Measurements from ENCODE around the gene TCAF2.
A peak's percentile ranks its signal among the peaks of the same experiment; 100 is the strongest.
"Not testable (repeated sequence)": the region's sequence is repeated elsewhere in the genome, so short reads cannot be mapped to it uniquely, and the experiment has no call there.

The TCAF2 gene

DNA sequence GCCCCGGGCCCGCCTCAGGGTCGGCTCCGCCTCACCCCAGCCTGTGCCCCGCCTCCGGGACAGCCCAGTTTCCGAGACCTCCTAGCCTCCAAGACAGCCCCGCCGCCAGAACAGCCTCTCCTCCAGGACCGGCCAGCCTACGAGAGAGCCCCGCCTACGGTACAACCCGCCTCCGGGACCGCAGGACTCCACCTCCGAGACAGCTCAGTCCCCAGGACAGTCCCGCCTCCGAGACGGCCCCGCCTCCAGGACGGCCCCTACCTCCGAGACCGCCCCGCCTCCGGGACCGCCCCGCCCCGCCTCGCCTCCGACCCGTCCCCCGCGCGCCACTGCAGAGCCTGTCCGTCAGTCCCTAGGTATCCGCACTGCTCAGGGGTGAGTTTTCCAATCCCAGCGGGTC lies at the start of gene TCAF2:
TCAF2 (plus strand) TSS at position 329 of the 400 bp plus-strand sequence.
- ATAC-seq: peak; percentile 90

DNA sequence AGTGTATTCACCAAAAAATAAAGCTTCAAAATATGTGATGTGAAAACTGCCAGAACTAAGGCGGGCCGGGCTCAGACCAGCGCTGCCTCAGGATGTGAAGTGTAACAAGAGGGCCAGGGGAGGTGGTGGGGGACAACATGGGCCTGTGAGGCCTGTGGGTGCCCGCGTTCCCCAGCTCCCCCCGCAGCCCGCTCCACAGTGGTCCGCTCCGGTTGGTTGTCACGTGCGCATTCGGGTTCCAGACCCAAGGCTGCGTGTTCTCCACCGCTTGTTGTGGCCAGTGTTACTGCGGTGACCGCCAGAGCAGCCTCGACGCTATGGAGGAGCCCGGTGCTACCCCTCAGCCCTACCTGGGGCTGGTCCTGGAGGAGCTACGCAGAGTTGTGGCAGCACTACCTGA lies 49.3 kb upstream of the TCAF2 start, which contains the start of gene CTAGE15:
CTAGE15 (plus strand) TSS at position 301 of the 400 bp plus-strand sequence; CDS start at position 318, 17 bp downstream.
- ATAC-seq: not testable (repeated sequence)

DNA sequence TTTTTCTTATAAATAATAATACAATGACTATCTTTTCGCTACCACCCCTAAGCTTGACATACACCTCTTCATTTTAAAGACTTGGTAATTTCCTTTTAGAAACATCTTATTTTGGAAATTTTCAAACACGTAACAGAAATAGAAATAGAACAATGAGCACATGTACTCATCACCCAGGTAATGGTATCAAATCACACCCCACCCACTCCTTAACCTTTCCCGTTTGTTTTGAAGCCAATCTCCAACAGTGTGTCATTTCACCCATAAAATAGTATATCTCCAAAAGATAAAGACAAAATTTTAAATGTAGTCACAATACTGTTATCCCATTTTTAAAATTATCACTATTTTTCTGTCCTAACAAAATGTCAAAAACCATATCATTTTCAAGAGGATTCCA lies 32.6 kb upstream of the TCAF2 start:
- not testable (repeated sequence) for ATAC-seq

DNA sequence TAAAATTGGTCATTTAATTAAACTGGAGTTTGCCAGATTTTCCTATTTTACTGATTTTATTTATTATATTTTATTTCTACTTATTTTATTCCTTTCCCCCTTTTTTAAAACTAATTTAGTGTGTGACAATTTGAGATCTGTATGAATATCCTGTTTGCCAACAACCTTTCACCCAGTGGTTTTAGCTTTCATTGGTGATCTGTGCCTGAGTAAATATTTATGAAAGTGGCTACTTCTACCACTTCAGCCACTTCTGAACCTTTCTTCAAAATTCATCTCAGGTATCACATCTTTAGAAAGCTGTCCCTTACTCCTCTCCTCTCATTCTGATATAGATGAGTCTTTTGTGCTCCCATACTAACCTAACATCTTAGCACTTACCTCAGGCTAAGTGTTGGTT lies 30.9 kb upstream of the TCAF2 start:
- ATAC-seq: not testable (repeated sequence)

DNA sequence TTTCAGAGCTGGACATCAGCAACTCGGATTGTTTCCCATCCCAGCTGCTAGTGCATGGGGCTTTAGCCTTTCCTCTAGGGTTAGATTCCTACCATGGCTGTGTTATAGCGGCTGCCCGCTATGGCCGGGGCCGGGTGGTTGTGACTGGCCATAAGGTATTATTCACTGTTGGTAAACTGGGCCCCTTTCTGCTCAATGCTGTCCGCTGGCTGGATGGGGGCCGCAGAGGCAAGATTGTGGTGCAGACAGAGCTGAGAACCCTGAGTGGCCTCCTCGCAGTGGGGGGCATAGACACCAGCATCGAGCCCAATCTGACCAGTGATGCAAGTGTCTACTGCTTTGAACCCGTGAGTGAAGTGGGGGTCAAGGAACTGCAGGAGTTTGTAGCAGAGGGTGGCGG lies 22.7 kb upstream of the TCAF2 start:
- peak; percentile 21; the same call in 2 of the 3 replicates for ATAC-seq

DNA sequence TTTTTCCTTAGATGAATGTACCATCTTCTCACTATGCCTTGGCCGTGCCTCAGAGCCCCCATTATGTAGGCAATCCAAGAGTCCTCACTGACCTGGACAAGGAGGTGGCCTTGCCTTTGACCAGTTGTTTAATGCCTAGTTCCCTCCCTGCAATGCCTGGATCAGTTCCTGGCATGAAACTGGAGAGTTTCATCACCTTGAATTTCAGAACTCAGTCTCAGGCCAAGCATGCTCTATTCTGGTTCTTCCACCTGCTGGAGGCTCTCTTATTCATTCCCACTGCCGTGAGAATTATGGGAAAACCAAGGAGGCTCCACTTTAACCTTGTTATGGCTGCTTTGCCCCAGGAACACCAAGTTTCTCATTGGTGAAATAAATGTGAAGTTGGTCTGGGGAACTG lies 17.2 kb upstream of the TCAF2 start:
- not testable (repeated sequence) for ATAC-seq

DNA sequence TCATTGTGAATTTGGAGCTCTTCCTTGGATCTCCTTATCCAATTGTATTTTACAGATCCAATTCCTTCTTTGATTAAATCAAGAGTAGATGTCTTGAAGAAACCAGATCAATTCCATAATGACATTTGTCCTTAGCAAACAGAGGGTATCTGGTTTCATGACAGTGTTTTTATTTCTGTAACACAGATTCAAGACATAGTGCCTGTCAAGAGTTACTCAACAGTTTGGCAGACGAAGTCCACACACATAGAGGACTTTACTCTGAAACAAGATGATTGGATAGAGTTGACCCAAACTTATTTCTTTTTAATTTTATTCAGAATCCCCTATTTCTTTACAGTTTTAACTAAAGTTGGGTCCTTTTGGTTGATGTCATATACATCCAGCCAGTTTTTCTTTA lies 14.7 kb upstream of the TCAF2 start:
- ATAC-seq: not testable (repeated sequence)

DNA sequence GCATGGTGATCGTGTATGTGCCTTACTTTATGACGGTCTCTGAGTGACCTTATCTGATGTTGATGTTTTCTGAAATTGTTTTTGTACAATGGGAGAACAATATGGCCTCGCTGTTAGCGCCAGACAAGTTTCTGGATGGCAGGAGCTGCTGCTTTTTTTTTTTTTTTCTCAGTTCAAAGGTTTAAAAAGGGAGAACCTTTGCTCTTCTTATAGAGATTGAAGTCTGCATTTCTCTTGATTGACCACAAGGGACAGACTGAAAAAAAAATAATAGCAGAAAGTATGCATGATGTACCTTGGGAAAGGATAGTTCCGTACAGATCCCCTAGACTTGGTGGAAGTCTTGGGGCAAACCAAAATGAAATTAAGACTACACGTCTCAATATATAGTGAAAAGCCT lies 5.2 kb upstream of the TCAF2 start:
- not testable (repeated sequence) for ATAC-seq

DNA sequence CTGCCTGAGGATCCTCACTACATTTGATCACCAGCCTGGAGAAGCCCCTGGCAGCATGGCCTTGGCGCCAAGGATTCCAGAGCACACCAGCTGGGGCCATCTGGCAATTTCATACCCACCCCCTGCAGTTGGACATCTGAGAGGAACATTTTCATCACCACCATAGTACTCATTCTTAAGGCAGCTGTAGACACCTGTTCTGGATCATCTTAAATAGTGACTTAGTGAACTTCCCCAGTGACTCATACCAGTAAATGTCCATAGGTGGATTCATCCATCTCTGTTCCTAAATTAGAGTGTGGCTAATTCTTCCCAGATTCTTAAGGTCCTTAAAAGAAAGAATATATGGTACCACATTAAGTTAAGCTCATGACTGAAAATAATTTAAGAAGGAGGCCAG lies 3.6 kb upstream of the TCAF2 start:
- ATAC-seq: peak; percentile 3

DNA sequence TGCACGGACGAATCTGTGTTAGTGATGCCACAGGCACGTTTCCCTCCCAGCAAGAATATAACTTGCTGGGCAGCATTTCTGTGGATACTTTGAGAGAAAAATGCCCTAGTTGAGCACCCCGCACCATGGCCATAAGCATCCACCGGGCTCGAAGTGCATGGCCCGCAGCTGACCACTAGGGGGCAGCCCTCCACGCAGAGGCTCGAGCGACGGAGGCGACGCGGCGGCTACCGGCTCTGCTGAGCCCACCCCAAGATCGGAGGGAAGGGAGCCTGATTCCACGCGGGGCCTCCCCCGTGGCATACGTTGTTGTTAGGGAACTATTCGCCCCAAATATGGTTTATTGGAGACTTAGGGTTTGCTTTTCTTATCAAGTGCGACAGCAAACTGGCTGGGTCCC lies 716 bp upstream of the TCAF2 start:
- ATAC-seq: peak; percentile 62

DNA sequence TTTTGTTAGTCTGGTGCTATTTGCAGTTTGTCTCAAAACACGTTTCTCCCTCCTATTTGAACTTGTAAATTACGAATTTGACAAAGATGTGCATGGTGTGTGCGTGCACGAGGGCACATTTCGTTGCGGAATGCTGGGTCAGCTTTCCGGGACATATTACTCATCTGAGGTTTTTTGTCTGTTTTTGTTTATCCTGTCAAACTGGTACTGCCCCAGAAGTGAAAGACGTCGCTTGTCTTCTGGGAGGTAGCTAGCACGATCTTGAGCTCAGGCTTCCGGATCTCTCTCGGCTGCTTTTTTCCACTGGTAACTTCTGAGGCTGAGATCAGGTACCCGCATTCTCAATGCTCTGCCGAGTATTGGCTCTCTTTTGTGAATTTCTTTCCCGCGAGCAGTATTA lies 401 bp downstream of the TCAF2 start:
- peak; percentile 20 for ATAC-seq

DNA sequence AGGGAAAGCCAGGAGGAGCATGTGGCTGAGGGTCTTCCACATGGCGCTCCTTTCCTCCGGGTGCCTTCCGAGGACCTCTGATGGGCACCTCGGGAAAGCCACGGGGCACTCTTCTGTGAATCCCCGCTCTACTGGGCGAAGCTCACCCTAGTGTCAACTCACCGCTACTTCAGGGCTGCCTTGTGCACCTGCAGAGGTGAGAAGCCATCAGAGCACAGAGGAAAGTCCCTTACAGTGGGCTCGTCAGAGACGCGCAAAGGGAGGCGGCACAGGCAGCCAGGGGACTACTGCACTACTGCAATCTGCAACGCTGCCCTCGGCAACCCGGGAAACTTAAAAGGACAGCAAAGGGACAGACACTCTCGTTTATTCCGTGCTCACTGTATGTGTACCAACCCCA lies 1.4 kb downstream of the TCAF2 start:
- not testable (repeated sequence) for ATAC-seq

DNA sequence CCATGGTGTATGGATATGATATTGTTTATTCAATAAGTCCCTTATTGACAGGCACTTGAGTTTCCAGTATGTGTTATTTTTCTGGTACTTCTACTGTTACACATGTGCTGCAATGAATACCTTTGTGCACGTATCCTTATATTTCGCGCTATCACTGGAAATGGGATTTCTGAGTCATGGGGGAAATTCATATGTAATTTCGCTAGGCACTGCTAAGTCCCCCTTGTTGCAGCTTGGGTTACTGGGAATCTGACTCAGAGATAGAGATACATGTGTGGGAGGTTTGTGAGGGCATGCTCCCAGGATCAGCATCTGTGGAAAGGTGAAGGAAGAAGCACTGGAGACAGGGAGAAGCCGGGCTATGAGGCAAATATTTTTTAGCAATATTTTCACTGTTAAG lies 9.9 kb downstream of the TCAF2 start:
- ATAC-seq: peak; percentile 14; the same call in 2 of the 3 replicates

DNA sequence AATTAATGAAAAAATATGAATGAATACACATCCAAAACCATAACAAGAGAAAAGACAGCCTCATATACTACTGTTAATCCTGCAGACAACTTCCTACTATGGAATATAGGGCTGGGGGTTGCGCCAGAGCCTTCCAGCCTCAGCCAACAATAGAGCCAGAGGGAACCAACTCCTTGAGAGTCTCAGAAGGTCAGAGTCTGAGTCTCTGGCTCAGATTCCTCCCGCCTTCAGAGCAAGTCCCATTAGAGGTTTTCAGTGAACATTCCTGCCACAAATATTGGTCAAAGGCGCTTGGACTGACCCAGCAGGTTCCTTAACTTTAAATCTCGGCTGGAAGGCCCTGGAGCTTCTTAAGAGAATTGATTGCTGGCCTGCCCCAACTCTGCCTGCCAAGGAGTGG lies 11.7 kb downstream of the TCAF2 start:
- ATAC-seq: peak; percentile 32

DNA sequence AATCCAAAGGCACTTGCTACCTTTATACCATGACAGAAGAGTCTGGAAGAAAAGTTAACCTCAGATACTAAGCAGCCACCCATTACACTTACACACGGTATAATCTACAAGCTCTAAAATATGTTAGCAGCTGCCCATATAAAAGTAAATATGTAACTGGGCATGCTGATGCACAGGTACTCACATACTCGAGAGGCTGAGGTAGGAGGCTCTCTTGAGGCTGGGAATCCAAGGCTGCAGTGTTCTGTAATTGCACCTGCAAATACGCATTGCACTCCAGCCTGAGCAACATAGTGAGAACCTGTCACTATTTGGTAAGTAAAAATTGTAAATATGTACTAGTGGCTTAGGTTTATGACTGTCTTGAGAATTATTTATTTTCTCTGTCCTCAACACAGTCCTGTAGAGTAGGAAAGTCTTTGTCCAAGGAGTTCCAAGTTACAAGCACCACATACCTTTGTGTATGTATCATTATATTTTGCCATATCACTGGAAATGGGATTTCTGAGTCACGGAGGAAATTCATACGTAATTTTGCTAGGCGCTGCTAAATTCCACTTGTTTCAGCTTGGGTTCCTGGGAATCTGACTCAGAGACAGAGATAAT lies 12.3 kb downstream of the TCAF2 start:
- peak; percentile 92 for ATAC-seq

DNA sequence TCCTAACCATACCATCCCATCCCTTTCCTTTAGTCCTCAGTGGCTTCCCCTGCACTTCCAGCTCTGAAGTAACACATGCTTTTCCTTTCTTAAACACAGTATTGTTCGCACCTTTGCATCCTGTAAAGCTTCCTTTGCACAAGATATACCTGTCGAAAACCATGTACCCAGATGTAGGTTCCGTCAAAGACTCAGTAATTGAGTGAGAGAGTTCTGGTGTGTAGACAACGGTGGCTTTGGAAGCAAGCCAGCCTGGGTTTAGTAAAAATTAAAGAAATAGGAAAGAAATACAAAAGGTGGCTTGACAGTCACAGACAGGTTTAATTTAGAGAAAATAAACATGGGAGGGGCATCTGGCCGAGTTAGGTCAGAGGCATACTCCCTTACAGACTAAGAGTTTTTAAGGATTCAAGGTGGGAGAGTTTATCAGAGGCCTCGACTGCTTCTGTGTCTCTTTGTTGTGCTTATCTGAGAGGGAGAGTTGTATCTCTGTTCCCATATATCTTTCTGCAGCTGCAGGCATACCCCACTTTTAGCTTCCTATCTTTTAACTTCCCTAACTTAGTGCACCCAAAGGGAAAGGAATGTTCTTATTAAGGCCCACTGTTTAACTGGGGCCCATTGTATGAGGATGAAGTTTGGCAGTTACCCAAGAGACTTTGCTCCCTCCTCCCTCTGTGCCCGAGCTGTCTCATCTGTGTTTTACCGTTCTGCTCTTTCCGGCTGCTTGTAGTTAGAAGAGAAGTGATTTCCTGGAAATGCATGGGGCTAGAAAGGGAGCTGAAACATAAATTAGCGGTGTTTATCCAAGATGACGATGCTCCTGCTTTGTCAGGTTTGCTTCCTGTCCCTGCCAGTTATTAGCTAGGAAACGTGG lies 14.8 kb downstream of the TCAF2 start:
- ATAC-seq: peak; percentile 47

DNA sequence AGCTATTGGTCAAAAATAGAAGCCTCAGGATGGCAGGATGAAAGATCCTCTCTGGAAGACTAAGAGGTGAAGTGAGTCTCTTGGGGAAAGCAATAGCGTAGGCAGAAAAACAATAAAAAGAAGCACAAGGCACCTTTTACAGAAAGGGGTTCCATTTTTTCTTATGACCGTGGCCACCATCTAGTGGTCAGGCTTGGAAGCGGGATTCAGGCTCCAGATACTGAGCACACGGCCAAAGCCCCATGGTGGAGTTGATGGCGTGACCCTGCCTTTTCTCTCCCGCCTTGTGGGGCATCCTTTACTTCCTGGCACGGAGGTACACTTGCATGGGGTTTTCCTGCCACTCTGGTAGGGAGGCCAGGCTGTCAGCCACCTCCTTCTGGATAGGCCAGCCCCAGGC lies 18.6 kb downstream of the TCAF2 start:
- peak; percentile 84 for ATAC-seq

DNA sequence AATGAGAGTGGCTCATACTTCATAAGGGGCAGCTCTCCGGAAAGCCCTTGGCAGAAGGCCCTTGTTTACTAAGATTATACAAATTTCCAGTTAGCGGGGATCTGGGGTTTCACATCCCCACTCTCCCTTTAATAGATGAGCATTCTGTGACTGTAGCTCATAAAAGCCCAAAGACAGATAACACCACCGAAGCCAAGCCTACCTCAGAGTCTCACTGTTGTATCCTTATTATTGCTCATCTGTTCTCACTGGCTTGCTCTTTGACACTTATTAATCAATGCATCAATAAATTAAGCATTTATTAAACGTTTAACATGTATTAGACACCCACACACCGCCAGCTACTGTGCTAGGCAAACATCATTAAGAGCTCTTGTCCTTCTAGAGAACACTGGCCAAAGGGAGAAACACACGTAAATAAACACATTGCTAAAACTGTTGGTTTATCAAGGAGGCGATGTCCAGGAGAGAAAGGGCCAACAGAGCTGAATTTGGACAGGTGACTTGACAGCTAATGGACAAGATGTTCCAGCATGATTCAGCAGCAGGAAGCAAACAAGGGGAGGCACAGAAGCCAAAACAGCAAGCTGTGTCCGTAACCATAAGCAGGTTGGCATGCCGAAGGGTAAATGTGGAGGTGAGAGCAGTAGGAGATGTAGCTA lies 19.9 kb downstream of the TCAF2 start:
- not testable (repeated sequence) for ATAC-seq

DNA sequence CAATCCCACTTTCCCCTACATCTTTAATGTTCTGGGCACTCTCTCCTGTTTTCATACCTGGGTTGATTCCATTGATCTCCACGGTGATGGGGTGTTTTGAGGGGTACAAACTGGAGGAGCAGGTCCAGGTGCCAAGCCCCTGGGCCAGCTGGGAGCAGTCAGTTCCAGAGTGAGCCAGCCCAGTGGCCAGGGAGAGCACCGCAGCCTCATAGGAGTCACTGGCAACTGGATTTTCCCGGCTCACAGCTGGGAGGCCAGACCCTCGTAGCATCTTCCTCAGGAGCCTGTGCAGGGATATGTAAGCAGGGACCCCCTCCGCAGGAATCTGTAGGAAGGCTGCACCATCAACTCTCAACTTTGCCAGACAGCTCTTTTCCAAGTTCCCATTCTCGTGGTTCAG lies 25.8 kb downstream of the TCAF2 start:
- ATAC-seq: peak; percentile 23; the same call in 2 of the 3 replicates

DNA sequence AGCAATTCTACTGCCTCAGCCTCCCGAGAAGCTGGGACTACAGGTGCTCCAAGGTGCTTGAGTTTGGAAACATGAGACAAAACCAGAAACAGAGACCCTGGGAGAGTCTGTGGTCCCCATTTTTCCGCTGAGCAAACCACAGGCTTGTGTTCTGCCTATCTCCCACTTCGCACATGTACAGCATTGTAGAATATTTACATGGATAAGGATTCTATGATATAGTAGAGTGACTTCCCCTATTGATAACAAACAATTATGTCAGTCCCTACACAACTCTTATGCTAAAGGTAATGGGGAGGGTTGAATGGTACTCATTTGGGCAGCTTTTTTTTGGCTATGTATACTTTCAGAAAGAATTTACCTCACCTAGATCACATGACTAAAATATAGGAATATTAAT lies 29.1 kb downstream of the TCAF2 start:
- peak; percentile 29 for ATAC-seq

DNA sequence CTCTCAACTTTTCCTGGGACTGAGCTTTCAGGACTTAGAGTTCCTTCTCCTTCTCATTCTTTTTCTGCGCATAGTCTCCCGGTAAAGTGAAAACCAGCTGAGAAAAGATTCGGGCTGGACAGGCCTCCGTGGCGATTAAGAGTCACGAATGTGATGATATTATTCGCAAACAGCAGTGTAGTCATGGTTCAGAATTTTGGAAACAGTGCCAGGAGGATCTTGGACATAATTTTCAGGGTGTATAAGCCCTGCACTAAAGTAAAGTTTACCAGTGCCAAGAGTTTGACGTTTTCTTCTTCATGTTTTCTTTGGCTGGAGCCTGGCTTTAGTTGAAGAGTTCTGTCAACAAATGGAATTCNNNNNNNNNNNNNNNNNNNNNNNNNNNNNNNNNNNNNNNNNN lies 29.7 kb downstream of the TCAF2 start:
- ATAC-seq: peak; percentile 95

All from SK-N-SH treated with all-trans-retinoic acid at 6 μM for 48 hours (cell line).